Umbilical cord (tissue), 2 donors: ENCODE results near the gene MB21D2. TPM values are rescaled to one million over a fixed set of nuclear protein-coding genes. Genes with fewer than 3 reads are reported as not detected.

Experiments used
- DNase-seq: peaks from one replicate; pipeline ENCODE4 v3.0.0-alpha.2; 2015; ENCODE audit warnings: low spot score
- total RNA-seq: library from RNA; depleted of rRNA; stranded (reverse); fragments of >200 nt; gene quantifications from one replicate; pipeline ENCODE4 v1.2.3, GENCODE V29; 2014; ENCODE audit warnings: low replicate concordance; ENCODE audit not compliant: insufficient read depth

Gene MB21D2
- total RNA-seq, 1 donor from 2014 or later = 31.1 TPM

GRCh38 chr3:192892981-192893700, 24.5 kb downstream of the MB21D2 start:
- DNase-seq = peak; percentile 56

DNA sequence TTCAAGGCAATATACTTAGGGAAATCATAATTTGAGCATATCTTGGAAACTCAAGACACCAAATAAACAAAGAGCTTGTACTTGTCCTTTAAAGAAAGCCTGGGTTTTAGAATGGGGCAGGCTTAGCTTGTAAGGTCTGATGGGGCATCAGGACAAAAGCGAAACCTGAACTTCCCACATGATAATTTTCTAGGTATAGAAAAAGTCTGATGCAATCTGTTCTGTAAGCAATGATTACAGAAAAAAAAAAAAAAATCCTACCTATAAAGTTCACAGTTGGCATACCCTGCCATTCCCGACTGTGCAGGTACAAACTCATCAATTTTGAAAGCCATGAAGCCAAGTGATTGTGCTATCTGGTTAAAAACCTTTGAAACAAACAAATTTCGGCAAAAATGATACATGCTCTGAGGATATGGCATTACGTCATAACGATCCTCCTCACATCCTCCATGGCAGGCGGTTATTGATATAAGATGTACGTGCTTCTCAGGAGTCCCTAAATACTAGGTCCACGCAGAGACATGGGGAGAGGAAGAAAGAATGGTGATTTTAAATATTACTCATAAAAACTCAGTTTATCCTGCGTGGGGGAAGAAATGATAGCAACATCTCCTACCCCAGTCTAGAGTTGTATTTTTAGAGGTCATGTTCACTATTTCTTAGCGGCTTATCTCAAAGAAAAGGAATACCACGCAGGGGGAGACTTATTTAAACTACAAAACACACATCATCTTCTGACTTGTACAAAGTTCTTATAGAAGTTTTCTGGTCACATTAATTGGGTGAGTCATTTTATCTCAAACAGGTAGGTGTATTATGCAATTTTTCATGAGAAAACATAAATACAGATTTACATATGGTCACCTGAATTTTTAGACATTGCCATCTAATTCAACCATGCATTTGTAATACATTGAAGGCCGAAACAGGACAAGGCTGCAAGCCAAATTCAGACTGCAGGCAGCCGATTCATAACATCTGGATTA, 27.0 kb downstream of the MB21D2 start:
- DNase-seq = no peak

GRCh38 chr3:192889679-192890078, 28.0 kb downstream of the MB21D2 start:
- no peak for DNase-seq

GRCh38 chr3:192888190-192888589, 29.5 kb downstream of the MB21D2 start:
- DNase-seq = no peak

GRCh38 chr3:192887701-192888100, 30.0 kb downstream of the MB21D2 start:
- no peak for DNase-seq

DNA sequence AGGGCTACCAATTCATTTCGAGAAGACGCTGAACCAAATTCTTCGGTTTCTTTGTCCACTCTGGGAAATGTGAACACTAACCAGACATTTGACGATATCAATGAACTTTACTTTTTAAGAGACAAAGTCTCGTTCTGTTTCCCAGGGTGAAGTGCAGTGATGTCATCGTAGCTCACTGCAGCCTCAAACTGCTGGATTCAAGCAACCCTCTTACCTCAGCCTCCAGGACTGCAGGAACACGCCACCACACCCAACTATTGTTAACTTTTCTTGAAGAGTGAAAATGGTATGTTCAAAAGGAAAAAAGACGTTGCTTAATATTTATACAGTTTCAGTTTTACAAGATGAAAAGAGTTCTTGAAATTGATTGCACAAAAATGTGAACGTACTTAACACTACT, 30.6 kb downstream of the MB21D2 start:
- DNase-seq = peak; percentile 49

GRCh38 chr3:192884777-192885773, 32.6 kb downstream of the MB21D2 start:
- no peak for DNase-seq

GRCh38 chr3:192883512-192883911, 34.1 kb downstream of the MB21D2 start:
- no peak for DNase-seq

DNA sequence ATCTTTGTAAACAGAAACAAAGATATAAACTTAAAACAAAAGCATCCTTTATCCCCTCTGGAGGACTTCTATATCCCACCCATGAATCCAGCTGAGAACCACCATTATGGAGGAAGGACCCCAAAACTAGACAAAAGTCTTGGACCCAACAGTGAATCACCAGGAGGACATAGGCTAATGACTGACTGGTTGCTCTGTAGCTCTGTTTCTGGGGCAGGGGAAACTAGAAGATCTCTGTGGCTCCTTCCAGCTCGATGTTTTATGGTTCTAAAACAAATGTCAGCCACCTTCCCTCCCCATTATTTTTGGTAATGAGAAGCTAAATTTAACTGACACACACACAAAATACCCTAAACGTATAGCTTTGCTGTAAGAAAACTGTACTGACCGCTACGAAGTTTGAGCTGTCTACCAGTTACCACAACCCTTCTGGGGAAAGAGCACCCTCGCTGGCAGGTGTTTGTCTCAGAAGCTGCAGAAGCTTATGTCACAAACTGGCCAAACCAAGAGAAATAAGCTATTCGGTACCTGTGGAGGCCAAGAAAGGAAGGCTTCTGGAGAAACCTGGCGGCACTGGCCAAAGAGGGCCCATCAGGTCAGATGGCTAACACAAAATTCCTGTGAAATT, 36.4 kb downstream of the MB21D2 start:
- no peak for DNase-seq

DNA sequence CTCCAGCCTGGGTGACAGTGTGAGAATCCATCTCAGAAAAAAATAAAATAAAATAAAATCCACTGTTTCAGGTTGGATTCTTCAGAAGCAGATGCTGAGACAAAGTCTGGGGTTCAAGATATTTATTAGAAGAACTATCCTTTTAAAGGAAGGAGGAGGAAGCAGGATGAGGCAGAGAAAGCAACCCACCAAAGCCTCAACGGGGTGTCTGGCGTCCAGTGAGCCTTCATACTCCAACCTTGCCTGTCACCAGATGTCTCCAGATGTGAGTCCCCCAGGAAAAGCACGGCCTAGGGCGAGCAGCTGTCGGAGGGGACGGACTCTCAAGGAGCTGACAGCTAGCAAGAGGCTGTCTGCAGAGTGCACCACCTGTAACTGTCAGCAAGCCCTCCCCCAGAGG, 37.3 kb downstream of the MB21D2 start:
- no peak for DNase-seq

- DNase-seq = peak; percentile 88
Observed at GRCh38 chr3:192879346-192880031, 38.2 kb downstream of the MB21D2 start.

DNA sequence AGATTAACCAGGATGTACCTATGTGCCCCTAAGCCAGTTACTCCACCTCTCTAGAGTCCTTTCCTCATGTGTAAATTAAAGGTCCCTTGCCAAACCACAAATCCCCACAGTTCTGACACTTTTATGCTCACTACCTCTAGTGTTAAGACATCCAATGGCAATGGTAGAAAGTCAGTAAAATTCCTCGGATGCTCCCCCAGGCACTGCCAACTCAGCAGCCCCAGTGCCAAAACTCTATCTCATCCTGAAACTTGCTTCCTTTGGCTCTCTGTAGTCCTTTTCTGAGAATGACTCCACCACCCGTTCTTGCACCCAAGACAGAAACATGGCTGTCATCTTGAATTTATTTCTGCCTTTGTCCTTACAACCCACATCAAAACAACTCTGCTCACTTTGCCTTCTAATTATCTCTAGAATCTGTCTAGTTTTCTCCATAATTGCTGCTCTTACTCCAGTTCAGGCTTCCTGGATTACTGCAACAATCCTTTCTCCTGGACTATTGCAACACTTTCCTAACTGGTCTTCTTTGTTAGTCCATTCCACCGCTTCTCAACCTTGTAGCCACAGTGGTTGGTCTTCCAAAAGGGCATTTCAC, 41.6 kb downstream of the MB21D2 start:
- DNase-seq = no peak

DNA sequence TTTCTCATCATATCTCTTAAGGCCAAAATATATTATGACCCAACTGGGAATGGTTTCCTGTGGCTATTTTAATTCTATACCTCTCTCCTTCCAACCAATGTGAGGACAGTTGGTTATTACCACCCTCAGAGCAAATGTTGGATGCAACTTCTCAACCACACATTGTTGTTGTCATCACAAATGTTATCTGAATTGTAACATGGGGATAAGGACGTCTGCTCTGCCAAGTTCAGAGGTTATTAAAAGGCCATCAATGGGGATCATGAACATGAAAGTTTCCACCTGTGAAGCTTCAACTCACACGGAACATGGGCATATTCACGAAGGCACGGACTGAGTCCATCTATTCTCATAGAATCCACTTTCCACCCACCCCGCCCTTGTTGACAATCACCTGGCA, 46.8 kb downstream of the MB21D2 start:
- no peak for DNase-seq

- DNase-seq = no peak
Observed at GRCh38 chr3:192869131-192870031, 48.3 kb downstream of the MB21D2 start.

- peak; percentile 74 for DNase-seq
Observed at GRCh38 chr3:192867645-192868044, 50.0 kb downstream of the MB21D2 start.

- DNase-seq = no peak
Observed at GRCh38 chr3:192866804-192867203, 50.9 kb downstream of the MB21D2 start.

- no peak for DNase-seq
Observed at GRCh38 chr3:192864941-192865340, 52.7 kb downstream of the MB21D2 start.

GRCh38 chr3:192863091-192863420, 54.6 kb downstream of the MB21D2 start:
- DNase-seq = no peak
